GM12878 (cell line): ENCODE measurements around the gene SGMS1.

Experiments used
- FOS ChIP-seq: IDR thresholded peaks from 3 replicates; pipeline ENCODE4 v1.6.1; 2011; ENCODE audit warnings: borderline replicate concordance; ENCODE audit not compliant: insufficient read length; ENCODE audit errors: extremely low read depth
- HDAC6 ChIP-seq: fragments of 200-600 bp; sonication (generic); IDR thresholded peaks from one replicate; pipeline ENCODE4 v1.8.0; 2017; ENCODE audit warnings: antibody characterized with exemption; ENCODE audit not compliant: unreplicated experiment
- NRF1 ChIP-seq: conservative IDR thresholded peaks from 2 replicates; pipeline ENCODE4 v1.6.1; 2011; ENCODE audit warnings: mild to moderate bottlenecking, low read depth, low read length, improper control_type of control experiment
- POLR2A ChIP-seq: IDR thresholded peaks from 2 replicates; pipeline ENCODE4 v1.6.1; 2011; ENCODE audit warnings: low read depth, mild to moderate bottlenecking, low read length
- POLR2AphosphoS5 ChIP-seq: IDR thresholded peaks from 2 replicates; pipeline ENCODE4 v1.6.1; 2011; ENCODE audit warnings: mild to moderate bottlenecking, low read length, inconsistent platforms
- SIN3A ChIP-seq: IDR thresholded peaks from 2 replicates; pipeline ENCODE4 v1.6.1; 2012; ENCODE audit warnings: low read depth, low read length, improper control_type of control experiment
- SREBF2 ChIP-seq: IDR thresholded peaks from 2 replicates; pipeline ENCODE4 v1.6.1; 2012; ENCODE audit warnings: mild to moderate bottlenecking, low read length
- SRF ChIP-seq, 2 experiments: IDR thresholded peaks; 2 replicates each; pipeline ENCODE4 v1.6.1; 2011; ENCODE audit warnings: low read depth in 2 of 2, low read length in 2 of 2, mild to moderate bottlenecking in 1 of 2, moderate library complexity in 1 of 2
- TBL1XR1 ChIP-seq: IDR thresholded peaks from 2 replicates; pipeline ENCODE4 v1.6.1; 2012; ENCODE audit warnings: low read depth, low read length, improper control_type of control experiment
- ZNF24 ChIP-seq: fragments of 450-650 bp; IDR thresholded peaks from 2 replicates; pipeline ENCODE4 v1.6.1; 2017; ENCODE audit warnings: antibody characterized with exemption, mild to moderate bottlenecking
- TF ChIP-seq, protein P1 (sequence below), 3 experiments: IDR thresholded peaks in 2 of 3; conservative IDR thresholded peaks in 1 of 3; 2 replicates each; pipeline ENCODE4 v1.5.1; 2011; ENCODE audit warnings: low read depth in 3 of 3, low read length in 3 of 3, mild to moderate bottlenecking in 3 of 3, control low read depth in 2 of 3, moderate library complexity in 2 of 3, inconsistent platforms in 1 of 3, mixed read lengths in 1 of 3; ENCODE audit not compliant: control insufficient read depth in 2 of 3, insufficient read depth in 1 of 3; ENCODE audit errors: extremely low read depth in 1 of 3
- TF ChIP-seq, protein P2 (sequence below): IDR thresholded peaks from 2 replicates; pipeline ENCODE4 v1.6.1; 2011; ENCODE audit warnings: low read depth, low read length, improper control_type of control experiment, borderline replicate concordance
- TF ChIP-seq, protein P3 (sequence below): fragments of 450-650 bp; IDR thresholded peaks from 2 replicates; pipeline ENCODE4 v1.6.1; 2017; ENCODE audit warnings: antibody characterized with exemption, mild to moderate bottlenecking, moderate library complexity
- TF ChIP-seq, protein P4 (sequence below): IDR thresholded peaks from 2 replicates; pipeline ENCODE4 v1.6.1; 2011; ENCODE audit warnings: borderline replicate concordance, low read depth, mild to moderate bottlenecking, moderate library complexity, mixed read lengths, low read length; ENCODE audit not compliant: insufficient read depth; ENCODE audit errors: extremely low read length

DNA sequence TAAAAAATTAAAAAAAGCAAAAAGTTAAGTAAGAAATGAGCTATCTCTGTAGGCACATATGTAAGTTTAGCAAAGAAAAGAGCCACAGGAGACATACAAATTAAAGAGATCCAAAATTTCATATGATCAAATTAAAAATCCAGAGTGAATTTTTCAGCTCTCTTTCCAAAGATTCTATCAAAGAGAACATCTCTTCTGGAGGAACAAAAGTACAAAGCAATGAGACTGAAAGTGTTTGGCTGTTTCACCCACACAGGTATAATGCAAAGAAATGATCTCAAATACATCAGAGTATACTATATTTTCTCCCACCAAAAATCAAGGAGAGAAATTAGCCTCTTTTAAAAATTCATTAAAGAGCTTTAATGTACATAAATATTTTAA lies 297.6 kb downstream of the SGMS1 start:
- TF ChIP-seq, protein P1, sequence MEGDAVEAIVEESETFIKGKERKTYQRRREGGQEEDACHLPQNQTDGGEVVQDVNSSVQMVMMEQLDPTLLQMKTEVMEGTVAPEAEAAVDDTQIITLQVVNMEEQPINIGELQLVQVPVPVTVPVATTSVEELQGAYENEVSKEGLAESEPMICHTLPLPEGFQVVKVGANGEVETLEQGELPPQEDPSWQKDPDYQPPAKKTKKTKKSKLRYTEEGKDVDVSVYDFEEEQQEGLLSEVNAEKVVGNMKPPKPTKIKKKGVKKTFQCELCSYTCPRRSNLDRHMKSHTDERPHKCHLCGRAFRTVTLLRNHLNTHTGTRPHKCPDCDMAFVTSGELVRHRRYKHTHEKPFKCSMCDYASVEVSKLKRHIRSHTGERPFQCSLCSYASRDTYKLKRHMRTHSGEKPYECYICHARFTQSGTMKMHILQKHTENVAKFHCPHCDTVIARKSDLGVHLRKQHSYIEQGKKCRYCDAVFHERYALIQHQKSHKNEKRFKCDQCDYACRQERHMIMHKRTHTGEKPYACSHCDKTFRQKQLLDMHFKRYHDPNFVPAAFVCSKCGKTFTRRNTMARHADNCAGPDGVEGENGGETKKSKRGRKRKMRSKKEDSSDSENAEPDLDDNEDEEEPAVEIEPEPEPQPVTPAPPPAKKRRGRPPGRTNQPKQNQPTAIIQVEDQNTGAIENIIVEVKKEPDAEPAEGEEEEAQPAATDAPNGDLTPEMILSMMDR (IDR thresholded peaks at IDR 0.05 in 2 of 3, conservative IDR thresholded peaks at IDR 0.05 in 1 of 3; ENCODE audit: control insufficient read depth in 2 of 3, extremely low read depth in 1 of 3, insufficient read depth in 1 of 3, low read depth in 3 of 3, low read length in 3 of 3): no peak
- TF ChIP-seq ZNF24: no peak
- TF ChIP-seq, protein P2, sequence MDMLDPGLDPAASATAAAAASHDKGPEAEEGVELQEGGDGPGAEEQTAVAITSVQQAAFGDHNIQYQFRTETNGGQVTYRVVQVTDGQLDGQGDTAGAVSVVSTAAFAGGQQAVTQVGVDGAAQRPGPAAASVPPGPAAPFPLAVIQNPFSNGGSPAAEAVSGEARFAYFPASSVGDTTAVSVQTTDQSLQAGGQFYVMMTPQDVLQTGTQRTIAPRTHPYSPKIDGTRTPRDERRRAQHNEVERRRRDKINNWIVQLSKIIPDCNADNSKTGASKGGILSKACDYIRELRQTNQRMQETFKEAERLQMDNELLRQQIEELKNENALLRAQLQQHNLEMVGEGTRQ: no peak
- no peak for TF ChIP-seq SRF (IDR thresholded peaks at IDR 0.05; ENCODE audit: low read depth in 2 of 2, low read length in 2 of 2)
- TF ChIP-seq HDAC6: no peak
- TF ChIP-seq SREBF2: no peak
- TF ChIP-seq POLR2AphosphoS5: no peak
- no peak for TF ChIP-seq FOS
- TF ChIP-seq, protein P3, sequence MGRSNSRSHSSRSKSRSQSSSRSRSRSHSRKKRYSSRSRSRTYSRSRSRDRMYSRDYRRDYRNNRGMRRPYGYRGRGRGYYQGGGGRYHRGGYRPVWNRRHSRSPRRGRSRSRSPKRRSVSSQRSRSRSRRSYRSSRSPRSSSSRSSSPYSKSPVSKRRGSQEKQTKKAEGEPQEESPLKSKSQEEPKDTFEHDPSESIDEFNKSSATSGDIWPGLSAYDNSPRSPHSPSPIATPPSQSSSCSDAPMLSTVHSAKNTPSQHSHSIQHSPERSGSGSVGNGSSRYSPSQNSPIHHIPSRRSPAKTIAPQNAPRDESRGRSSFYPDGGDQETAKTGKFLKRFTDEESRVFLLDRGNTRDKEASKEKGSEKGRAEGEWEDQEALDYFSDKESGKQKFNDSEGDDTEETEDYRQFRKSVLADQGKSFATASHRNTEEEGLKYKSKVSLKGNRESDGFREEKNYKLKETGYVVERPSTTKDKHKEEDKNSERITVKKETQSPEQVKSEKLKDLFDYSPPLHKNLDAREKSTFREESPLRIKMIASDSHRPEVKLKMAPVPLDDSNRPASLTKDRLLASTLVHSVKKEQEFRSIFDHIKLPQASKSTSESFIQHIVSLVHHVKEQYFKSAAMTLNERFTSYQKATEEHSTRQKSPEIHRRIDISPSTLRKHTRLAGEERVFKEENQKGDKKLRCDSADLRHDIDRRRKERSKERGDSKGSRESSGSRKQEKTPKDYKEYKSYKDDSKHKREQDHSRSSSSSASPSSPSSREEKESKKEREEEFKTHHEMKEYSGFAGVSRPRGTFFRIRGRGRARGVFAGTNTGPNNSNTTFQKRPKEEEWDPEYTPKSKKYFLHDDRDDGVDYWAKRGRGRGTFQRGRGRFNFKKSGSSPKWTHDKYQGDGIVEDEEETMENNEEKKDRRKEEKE: no peak
- no peak for TF ChIP-seq NRF1
- no peak for TF ChIP-seq SIN3A
- TF ChIP-seq POLR2A: no peak
- TF ChIP-seq TBL1XR1: no peak
- TF ChIP-seq, protein P4, sequence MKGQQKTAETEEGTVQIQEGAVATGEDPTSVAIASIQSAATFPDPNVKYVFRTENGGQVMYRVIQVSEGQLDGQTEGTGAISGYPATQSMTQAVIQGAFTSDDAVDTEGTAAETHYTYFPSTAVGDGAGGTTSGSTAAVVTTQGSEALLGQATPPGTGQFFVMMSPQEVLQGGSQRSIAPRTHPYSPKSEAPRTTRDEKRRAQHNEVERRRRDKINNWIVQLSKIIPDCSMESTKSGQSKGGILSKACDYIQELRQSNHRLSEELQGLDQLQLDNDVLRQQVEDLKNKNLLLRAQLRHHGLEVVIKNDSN: no peak
